Measurements from ENCODE around the gene NXF1.

- TF ChIP-seq POLR2A (IDR thresholded peaks at IDR 0.05): no peak
- peak; percentile 12 to 76 (median 45) for TF ChIP-seq POLR2AphosphoS5 (IDR thresholded peaks at IDR 0.05)
- TF ChIP-seq CTCF (IDR thresholded peaks at IDR 0.05): peak in 6 of 7 experiments; percentile 78 to 99 (median 95)
- no peak for TF ChIP-seq EP300 (IDR thresholded peaks at IDR 0.05)
Observed at GRCh38 chr11:62786318-62787004, 18.8 kb downstream of the NXF1 start.
